ENCODE data around the gene ACTL6B.
"Not testable (repeated sequence)": the region's sequence is repeated elsewhere in the genome, so short reads cannot be mapped to it uniquely, and the experiment has no call there.

ACTL6B gene

DNA sequence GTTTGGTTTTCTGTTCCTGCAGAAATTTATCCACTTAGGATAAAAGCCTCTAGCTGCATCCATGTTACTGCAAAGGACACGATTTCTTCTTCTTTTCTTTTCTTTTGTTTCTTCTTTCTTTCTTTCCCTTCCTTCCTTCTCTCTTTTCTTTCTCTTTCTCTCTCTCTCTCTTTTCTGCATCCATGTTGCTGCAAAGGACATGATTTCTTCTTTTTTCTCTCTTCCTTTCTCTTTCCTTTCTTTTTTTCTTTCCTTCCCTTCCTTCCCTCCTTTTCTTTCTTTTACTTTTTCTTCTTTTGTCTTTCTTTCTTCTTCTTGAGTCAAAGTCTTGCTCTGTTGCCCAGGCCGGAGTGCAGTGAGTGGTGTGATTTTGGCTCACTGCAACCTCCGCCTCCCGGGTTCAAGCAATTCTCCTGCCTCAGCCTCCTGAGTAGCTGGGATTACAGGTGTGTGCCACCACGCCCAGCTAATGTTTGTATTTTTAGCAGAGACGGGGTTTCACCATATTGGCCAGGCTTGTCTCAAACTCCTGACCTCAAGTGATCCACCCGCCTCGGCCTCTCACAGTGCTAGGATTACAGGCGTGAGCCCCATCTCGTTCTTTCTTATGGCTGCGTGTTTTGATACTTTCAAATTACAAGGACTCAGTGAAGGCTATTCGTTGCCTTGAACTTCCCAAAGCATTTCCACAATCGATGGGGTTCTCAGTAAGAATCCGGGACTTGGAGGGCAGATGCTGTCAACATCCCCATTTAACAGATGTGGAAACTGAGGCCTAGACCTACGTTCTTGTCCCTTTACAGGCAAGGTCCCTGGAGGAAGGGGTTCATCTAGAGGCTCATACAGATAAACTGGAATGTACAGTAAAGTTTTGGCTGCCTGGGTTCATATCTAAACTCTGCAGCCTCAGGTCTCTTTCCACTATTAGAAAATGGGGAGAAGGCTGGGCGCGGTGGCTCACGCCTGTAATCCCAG is 15.4 kb upstream of the ACTL6B start:
- DNase-seq: no peak

DNA sequence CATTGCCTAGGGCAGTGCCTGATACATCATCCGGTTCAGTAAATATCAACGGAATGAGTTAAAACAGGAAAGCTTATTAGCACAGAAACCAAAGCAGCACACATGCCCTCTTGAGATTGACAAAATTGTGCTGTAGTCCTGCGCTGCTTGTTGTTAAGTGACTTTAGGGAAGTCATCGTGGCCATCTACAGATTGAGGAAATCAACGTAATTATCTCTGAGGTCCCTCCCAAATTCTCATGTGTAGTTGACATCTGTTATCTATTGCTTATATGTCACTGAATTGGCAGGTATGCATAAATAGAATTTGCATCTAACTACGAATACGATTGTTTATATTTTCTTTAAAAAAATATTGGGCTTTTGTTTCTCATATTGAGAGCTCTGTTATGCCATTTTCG is 13.8 kb upstream of the ACTL6B start:
- no peak for DNase-seq

- DNase-seq: not testable (repeated sequence)
Observed at GRCh38 chr7:100669106-100669505, 12.9 kb upstream of the ACTL6B start.

GRCh38 chr7:100668069-100668449 is 11.8 kb upstream of the ACTL6B start:
- no peak for DNase-seq

- DNase-seq: no peak
Observed at GRCh38 chr7:100667331-100668068, 11.3 kb upstream of the ACTL6B start.

DNA sequence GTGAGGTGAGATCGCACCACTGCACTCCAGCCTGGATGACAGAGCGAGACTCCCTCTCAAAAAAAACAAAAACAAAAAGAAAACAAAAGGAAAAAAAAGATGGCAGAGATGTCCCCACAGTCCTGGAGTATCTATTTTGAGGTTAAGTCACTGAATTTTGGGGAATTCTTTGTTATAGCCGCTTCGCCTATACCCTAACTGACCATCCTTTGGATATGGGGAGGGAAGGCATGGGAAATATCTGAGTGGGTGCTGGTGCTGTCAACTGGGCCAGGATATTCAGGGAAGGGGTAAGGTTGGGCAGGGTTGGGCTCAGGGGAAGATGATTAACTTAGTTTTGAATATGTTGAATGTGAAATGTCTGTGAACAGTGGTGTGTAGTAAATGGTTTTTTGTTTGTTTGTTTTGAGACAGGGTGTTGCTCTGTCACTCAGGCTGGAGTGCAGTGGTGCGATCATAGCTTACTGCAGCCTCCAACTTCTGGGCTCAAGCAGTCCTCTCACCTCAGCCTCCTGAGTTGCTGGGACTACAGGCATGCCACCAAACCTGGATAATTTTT is 9.0 kb upstream of the ACTL6B start:
- no peak for DNase-seq

- DNase-seq: not testable (repeated sequence)
Observed at GRCh38 chr7:100662194-100662776, 6.0 kb upstream of the ACTL6B start.

- DNase-seq: no peak
Observed at GRCh38 chr7:100654908-100655831, 1.1 kb downstream of the ACTL6B start.

GRCh38 chr7:100649826-100650565 is 6.3 kb downstream of the ACTL6B start:
- no peak for DNase-seq

GRCh38 chr7:100642534-100642907 is 13.7 kb downstream of the ACTL6B start:
- no peak for DNase-seq

- no peak for DNase-seq
Observed at GRCh38 chr7:100641860-100642533, 14.3 kb downstream of the ACTL6B start.

- DNase-seq: no peak
Observed at GRCh38 chr7:100641463-100641859, 14.8 kb downstream of the ACTL6B start, which contains the start of gene TFR2. Gene TFR2, minus strand, starts transcription at chr7:100641552. Its CDS starts 43 bp downstream, at chr7:100641509.

GRCh38 chr7:100640517-100641440 is 15.5 kb downstream of the ACTL6B start:
- no peak for DNase-seq

- DNase-seq: no peak
Observed at GRCh38 chr7:100639995-100640516, 16.2 kb downstream of the ACTL6B start.

GRCh38 chr7:100632951-100633717 is 23.1 kb downstream of the ACTL6B start:
- DNase-seq: peak; percentile 34

DNA sequence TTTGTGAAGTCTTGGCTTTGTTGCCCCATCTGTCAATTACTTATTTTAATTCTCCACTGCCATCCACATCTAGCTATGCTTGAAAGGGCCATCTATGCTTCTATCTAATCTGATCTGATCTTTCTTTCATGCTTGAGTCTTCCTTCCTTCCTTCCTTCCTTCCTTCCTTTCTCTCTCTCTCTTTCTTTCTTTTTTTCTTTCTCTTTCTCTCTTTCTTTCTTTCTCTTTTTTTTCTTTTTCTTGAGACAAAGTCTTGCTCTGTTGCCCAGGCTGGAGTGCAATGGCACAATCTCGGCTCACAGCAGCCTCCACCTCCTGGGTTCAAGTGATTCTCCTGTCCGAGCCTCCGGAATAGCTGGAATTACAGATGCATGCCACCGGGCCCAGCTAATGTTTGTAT is 26.2 kb downstream of the ACTL6B start:
- no peak for DNase-seq

DNA sequence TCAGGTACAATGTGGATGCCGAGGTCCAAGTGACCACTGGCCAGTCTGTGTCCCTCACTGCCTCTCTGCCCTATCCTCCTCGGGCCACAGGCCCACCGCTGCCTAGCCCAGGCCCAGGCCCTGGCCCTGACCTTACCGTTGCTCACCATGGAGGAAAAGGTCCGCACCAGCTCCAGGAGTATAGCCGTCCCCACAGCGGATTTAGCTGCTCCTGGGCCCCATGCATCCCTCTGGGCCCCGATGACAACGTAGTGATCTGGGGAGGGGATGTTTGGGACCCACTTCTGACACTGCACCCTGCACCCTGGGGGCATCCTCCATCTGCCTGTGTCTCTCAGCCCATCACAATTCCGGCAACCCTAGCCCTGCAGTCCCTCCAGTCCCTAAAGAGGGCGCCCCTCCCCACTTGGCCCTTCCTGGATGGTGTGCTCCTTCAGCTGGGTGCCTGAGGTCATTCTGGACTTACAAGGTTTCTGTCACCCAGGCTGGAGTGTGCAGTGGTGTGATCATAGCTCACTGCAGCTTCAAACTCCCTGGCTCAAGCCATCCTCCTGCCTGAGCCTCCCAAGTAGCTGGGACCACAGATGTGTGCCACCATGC is 27.0 kb downstream of the ACTL6B start:
- no peak for DNase-seq

- DNase-seq: no peak
Observed at GRCh38 chr7:100627238-100627549, 29.1 kb downstream of the ACTL6B start.

All from effector CD4-positive, alpha-beta T cell (primary cell).